Brain microvascular endothelial cell (primary cell): ENCODE data around the gene MARCHF3.

Experiments
- DNase-seq: peaks from one replicate; pipeline ENCODE4 v3.0.0-alpha.2; 2020
- H3K27ac ChIP-seq: fragments of 250-450 bp; sonication (Bioruptor Pico); 2 replicates; pipeline ENCODE4 v1.5.1; 2020; ENCODE audit warnings: mild to moderate bottlenecking, moderate library complexity
- H3K27me3 ChIP-seq: fragments of 250-450 bp; sonication (Bioruptor Pico); replicated peaks from 2 replicates; pipeline ENCODE4 v1.5.1; 2020; ENCODE audit warnings: mild to moderate bottlenecking
- H3K36me3 ChIP-seq: fragments of 250-450 bp; sonication (Bioruptor Pico); replicated peaks from 2 replicates; pipeline ENCODE4 v1.5.1; 2020; ENCODE audit warnings: mild to moderate bottlenecking
- H3K4me3 ChIP-seq: 2 replicates; pipeline ENCODE4 v1.5.1; 2011; ENCODE audit warnings: low read depth, mild to moderate bottlenecking, control low read depth, low read length, moderate library complexity
- in situ Hi-C: cut with HindIII; loops from 2 replicates; pipeline ENCODE4 v1.10.0; 2017; ENCODE audit warnings: low sequenced_read_pairs, low pct_ligation_motif_present
- TF ChIP-seq, protein P1 (sequence below): IDR thresholded peaks from 2 replicates; pipeline ENCODE4 v1.5.1; 2011; ENCODE audit warnings: low read depth, mild to moderate bottlenecking, moderate library complexity, low read length, control low read depth, inconsistent platforms; ENCODE audit errors: missing control alignments

MARCHF3 gene

DNA sequence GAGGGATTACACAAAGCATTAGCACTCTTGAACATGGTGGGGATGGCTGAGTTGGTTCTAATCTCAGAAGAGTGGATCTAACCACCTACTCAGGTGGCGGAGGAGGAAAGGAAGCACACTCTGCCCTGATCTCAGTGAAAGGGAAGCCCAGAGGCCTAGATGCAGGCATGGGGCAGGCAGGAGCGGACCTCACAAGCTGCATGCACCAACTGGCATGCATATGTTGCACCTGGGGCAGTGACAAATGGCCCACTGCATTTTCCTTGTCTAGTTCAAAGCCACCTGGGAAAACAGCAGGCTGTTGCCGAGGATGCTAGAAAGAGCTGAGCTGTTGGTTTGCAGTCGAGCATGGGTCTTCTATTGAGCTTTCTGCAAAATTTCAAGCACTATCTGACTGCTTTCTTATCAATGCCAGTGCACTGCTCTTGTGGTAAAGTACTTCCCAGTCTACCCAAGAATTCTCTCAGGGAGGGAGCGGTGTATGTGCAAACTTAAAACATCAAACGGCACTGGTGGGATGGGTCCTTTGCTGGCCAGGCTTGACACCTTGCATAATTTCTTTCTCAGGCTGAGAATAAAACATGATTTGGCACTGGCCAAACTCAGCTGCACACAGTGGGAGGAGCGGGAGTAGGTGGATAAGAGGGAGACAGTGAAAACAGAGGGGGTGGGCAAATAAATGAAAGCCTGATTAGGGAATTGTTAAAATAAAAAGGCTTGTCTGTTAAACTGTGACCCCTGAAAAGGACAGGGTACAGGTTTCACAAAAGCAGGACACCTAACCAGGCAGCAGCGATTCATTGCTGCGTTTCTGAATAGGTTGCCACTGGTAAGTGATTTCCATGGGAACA, 108.9 kb downstream of the MARCHF3 start:
- TF ChIP-seq, protein P1, sequence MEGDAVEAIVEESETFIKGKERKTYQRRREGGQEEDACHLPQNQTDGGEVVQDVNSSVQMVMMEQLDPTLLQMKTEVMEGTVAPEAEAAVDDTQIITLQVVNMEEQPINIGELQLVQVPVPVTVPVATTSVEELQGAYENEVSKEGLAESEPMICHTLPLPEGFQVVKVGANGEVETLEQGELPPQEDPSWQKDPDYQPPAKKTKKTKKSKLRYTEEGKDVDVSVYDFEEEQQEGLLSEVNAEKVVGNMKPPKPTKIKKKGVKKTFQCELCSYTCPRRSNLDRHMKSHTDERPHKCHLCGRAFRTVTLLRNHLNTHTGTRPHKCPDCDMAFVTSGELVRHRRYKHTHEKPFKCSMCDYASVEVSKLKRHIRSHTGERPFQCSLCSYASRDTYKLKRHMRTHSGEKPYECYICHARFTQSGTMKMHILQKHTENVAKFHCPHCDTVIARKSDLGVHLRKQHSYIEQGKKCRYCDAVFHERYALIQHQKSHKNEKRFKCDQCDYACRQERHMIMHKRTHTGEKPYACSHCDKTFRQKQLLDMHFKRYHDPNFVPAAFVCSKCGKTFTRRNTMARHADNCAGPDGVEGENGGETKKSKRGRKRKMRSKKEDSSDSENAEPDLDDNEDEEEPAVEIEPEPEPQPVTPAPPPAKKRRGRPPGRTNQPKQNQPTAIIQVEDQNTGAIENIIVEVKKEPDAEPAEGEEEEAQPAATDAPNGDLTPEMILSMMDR, result no peak
- no peaks in the 10 kb centered on the region for H3K27me3 ChIP-seq
- in situ Hi-C loops, result no loop called here

DNA sequence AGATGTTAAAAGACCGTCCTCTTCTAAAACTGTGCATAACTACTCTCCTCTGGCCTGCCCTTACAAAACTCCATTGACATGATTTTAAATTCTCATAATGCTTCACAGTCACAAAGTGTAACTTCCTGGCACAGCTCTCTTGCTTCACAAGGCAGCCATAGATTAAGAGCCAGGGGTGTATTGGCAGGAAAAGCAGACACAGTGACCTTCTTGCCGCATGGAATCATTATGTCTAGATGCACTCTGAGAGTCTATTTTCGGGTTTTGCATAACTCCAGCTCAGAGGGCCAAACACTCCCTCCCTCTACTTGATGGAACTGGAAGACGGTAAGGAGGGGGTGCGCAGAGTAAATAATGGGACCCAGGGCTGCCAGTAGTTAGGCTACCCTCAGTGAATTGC, 110.1 kb downstream of the MARCHF3 start:
- no peaks in the 10 kb centered on the region for H3K36me3 ChIP-seq
- TF ChIP-seq, protein P1, result no peak
- DNase-seq, result peak; percentile 25
- no peaks in the 10 kb centered on the region for H3K27me3 ChIP-seq
- in situ Hi-C loops, result no loop called here
- no peak overlapping the region for H3K4me3 ChIP-seq
- no peak overlapping the region for H3K27ac ChIP-seq

More for the DNA sequence above, 108.9 kb downstream of the MARCHF3 start:
- Histone ChIP-seq H3K27ac (no peak overlapping the region), H3K36me3 (no peaks in the 10 kb centered on the region), H3K4me3 (no peak overlapping the region)
- no peak for DNase-seq

- no peaks in the 10 kb centered on the region for H3K27me3 ChIP-seq
- H3K36me3 ChIP-seq, result no peaks in the 10 kb centered on the region
- no peak overlapping the region for H3K27ac ChIP-seq
- TF ChIP-seq, protein P1, result no peak
- H3K4me3 ChIP-seq, result no peak overlapping the region
- in situ Hi-C loops, result no loop called here
- no peak for DNase-seq
Observed at GRCh38 chr5:126919566-126919965, 110.8 kb downstream of the MARCHF3 start.

- Histone ChIP-seq H3K27me3 (no peaks in the 10 kb centered on the region), H3K4me3 (no peak overlapping the region), H3K27ac (no peak overlapping the region), H3K36me3 (no peaks in the 10 kb centered on the region)
- DNase-seq, result no peak
- TF ChIP-seq, protein P1, result no peak
- in situ Hi-C loops, result no loop called here
Observed at GRCh38 chr5:126918615-126918957, 111.8 kb downstream of the MARCHF3 start.

DNA sequence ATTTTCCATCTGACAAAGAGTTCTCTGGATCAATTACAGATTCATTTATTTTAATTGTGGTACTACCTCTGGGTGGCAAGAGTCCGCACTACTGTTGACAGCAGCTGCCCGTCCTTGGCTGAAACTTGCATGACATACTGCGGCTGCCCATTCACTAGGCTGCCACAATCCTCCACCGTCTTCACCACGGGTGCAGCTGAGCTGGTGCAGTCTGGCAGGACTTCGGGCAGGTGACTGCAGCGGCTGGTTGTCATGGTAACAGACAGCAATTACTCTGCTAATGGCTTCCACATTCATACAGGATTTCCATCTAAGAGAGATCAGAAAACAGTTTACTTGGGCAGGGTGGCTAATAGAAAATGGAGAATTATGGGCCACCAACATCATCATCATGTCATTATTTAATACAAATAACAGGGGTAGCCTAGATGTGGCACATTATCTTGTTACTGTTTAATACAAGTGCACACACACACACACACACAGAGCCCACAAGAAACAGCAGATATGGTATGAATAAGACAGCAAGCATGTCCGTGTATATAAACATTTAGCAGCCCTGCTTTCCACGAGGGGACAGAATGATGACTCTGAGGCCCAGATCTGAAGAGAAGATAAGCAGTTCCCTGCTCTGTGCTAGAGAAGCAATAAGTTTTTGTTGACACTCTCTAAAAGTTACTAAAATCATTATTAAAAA, 112.3 kb downstream of the MARCHF3 start:
- peak; percentile 64 for DNase-seq
- Histone ChIP-seq H3K36me3 (no peaks in the 10 kb centered on the region), H3K27ac (no peak overlapping the region), H3K27me3 (no peaks in the 10 kb centered on the region), H3K4me3 (no peak overlapping the region)
- TF ChIP-seq, protein P1, result no peak
- in situ Hi-C loops, result no loop called here

DNA sequence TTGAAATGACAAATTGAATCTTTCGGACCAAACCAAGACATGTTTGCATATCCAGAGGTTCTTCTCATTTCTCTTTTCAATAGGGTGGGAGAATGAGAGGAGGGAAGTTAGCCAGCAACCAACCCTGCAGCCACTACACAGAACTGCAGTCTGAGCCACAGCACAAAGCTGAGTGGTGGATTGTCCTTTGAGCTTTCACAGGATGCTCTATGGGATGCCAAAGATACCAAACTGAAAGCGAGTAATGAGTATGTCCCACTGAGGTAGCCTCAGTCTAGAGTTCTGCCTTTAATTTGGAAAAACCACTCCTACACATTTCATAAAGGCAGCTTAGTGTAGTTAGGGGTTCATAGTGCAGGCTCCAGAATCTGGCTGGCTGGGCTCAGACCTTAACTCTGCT, 114.9 kb downstream of the MARCHF3 start:
- TF ChIP-seq, protein P1, result no peak
- H3K4me3 ChIP-seq, result no peak overlapping the region
- no peaks in the 10 kb centered on the region for H3K27me3 ChIP-seq
- in situ Hi-C loops, result no loop called here
- H3K36me3 ChIP-seq, result no peaks in the 10 kb centered on the region
- DNase-seq, result no peak
- H3K27ac ChIP-seq, result no peak overlapping the region
